Keratinocyte (primary cell): ENCODE data around the gene ZHX3. TPM values are rescaled to one million over a fixed set of nuclear protein-coding genes. Genes with fewer than 3 reads are reported as not detected.

Source experiments
- DNase-seq: peaks from one replicate; pipeline ENCODE4 v3.0.0-alpha.2; 2011; ENCODE audit warnings: low read depth, missing footprints, low spot score
- FAIRE-seq: peaks from 2 replicates; lab custom pipeline; 2011; peaks lifted over from hg19 to GRCh38; lab: Jason Lieb, UNC
- H2AFZ ChIP-seq: 2 replicates; pipeline ENCODE4 v1.6.0; 2012; ENCODE audit warnings: low read length, control low read depth, inconsistent platforms; ENCODE audit not compliant: control insufficient read depth
- H3K27ac ChIP-seq: 2 replicates; pipeline ENCODE4 v1.5.1; 2011; ENCODE audit warnings: low read length; ENCODE audit not compliant: control insufficient read depth, insufficient read depth
- H3K27me3 ChIP-seq: 3 replicates; pipeline ENCODE4 v1.6.0; 2011; ENCODE audit warnings: low read length; ENCODE audit not compliant: control insufficient read depth, insufficient read depth; ENCODE audit errors: extremely low read depth
- H3K36me3 ChIP-seq, 2 experiments: 2 replicates in 1 of 2; 3 replicates in 1 of 2; pipeline ENCODE4 v1.5.1; 2011; ENCODE audit warnings: low read length in 2 of 2, mild to moderate bottlenecking in 1 of 2; ENCODE audit not compliant: control insufficient read depth in 2 of 2, insufficient read depth in 2 of 2; ENCODE audit errors: extremely low read depth in 1 of 2
- H3K4me1 ChIP-seq: 3 replicates; pipeline ENCODE4 v1.5.1; 2011; ENCODE audit warnings: low read length; ENCODE audit not compliant: control insufficient read depth, insufficient read depth; ENCODE audit errors: extremely low read depth
- H3K4me2 ChIP-seq: 3 replicates; pipeline ENCODE4 v1.6.0; 2011; ENCODE audit warnings: low read depth, low read length; ENCODE audit not compliant: control insufficient read depth, insufficient read depth; ENCODE audit errors: extremely low read depth
- H3K4me3 ChIP-seq, 3 experiments: fragments of 200-600 bp in 1 of 3; sonication (generic) in 1 of 3; 2 replicates in 2 of 3; 3 replicates in 1 of 3; pipeline ENCODE4 v1.5.1; 2011 to 2016; ENCODE audit warnings: low read length in 3 of 3, mild to moderate bottlenecking in 3 of 3, control low read depth in 2 of 3, inconsistent platforms in 1 of 3, low read depth in 1 of 3, mixed read lengths in 1 of 3, mixed run types in 1 of 3, moderate library complexity in 1 of 3; ENCODE audit not compliant: control insufficient read depth in 2 of 3, insufficient read depth in 2 of 3; ENCODE audit errors: extremely low read depth in 1 of 3
- H3K79me2 ChIP-seq: 2 replicates; pipeline ENCODE4 v1.6.0; 2012; ENCODE audit warnings: low read length; ENCODE audit not compliant: control insufficient read depth, insufficient read depth
- H3K9ac ChIP-seq: 3 replicates; pipeline ENCODE4 v1.6.0; 2011; ENCODE audit warnings: low read length; ENCODE audit not compliant: control insufficient read depth, insufficient read depth; ENCODE audit errors: extremely low read depth
- H3K9me1 ChIP-seq: 3 replicates; pipeline ENCODE4 v1.6.0; 2011; ENCODE audit warnings: low read length; ENCODE audit not compliant: control insufficient read depth, insufficient read depth; ENCODE audit errors: extremely low read depth
- H3K9me3 ChIP-seq: 2 replicates; pipeline ENCODE4 v1.5.1; 2012; ENCODE audit warnings: low read depth, low read length; ENCODE audit not compliant: control insufficient read depth
- H4K20me1 ChIP-seq: 3 replicates; pipeline ENCODE4 v1.6.0; 2011; ENCODE audit warnings: low read length; ENCODE audit not compliant: control insufficient read depth, insufficient read depth; ENCODE audit errors: extremely low read depth
- CTCF ChIP-seq, 3 experiments: IDR thresholded peaks in 1 of 3; conservative IDR thresholded peaks in 1 of 3; optimal IDR thresholded peaks in 1 of 3; 2 replicates in 2 of 3; 3 replicates in 1 of 3; pipeline versions ENCODE3 to v1.5.1; 2011; ENCODE audit warnings: low read length in 3 of 3, mild to moderate bottlenecking in 3 of 3, moderate library complexity in 2 of 3, control low read depth in 1 of 3, inconsistent platforms in 1 of 3; ENCODE audit not compliant: insufficient read depth in 2 of 3; ENCODE audit errors: extremely low read depth in 1 of 3
- EZH2 ChIP-seq: IDR thresholded peaks from one replicate; pipeline ENCODE4 v1.6.1; 2012; ENCODE audit warnings: inconsistent platforms, mild to moderate bottlenecking, low read length, moderate library complexity
- dilution Hi-C: fragments of 300-500 bp; cut with MboI; formaldehyde crosslinking; loops from one replicate; pipeline ENCODE4 v1.7.0; 2020; ENCODE audit warnings: low sequenced_read_pairs; ENCODE audit not compliant: extremely low pct_ligation_motif_present
- polyA minus RNA-seq, 3 experiments: library from RNA; depleted of rRNA, polyadenylated mRNA; stranded (reverse); fragments of >200 nt; gene quantifications; 1 replicate in 1 of 3; 2 replicates in 1 of 3; 3 replicates in 1 of 3; pipeline ENCODE4 v1.2.3, GENCODE V29; 2011
- polyA plus RNA-seq, 5 experiments: library from polyadenylated mRNA; depleted of rRNA in 3 of 5; stranded (reverse) in 3 of 5; stranded (forward) in 1 of 5; unstranded in 1 of 5; fragments of >200 nt; gene quantifications; 1 replicate in 1 of 5; 2 replicates in 3 of 5; 3 replicates in 1 of 5; pipeline versions ENCODE4 v1.2.1 to v1.2.3, GENCODE V29; 2011 to 2012; ENCODE audit warnings: missing spikeins in 2 of 5, low read depth in 1 of 5, low replicate concordance in 1 of 5

The ZHX3 gene
- polyA plus RNA-seq (12.6 to 19.6 TPM (median 16.5 TPM) in 3 replicates), polyA minus RNA-seq (33.7 to 81.9 TPM (median 44.3 TPM) in 3 replicates)
- polyA plus RNA-seq (2011; ENCODE audit: low read depth) = 7.5 TPM
- 17.2 and 21.0 TPM in 2 replicates for polyA plus RNA-seq (2011; cell fraction: cytosol; rRNA removed)
- polyA plus RNA-seq (2011; cell fraction: nucleus; rRNA removed) = 30.8 and 35.5 TPM in 2 replicates
- polyA plus RNA-seq (2012; ENCODE audit: low replicate concordance) = 6.7 and 16.3 TPM in 2 replicates
- 21.5 TPM for polyA minus RNA-seq (2011; cell fraction: cytosol; rRNA and poly(A)+ RNA removed)
- polyA minus RNA-seq (2011; cell fraction: nucleus; rRNA and poly(A)+ RNA removed) = 14.6 and 35.0 TPM in 2 replicates

- TF ChIP-seq EZH2 = no peak
- no peak for TF ChIP-seq CTCF (optimal IDR thresholded peaks at IDR 0.05 in 1 of 3, IDR thresholded peaks at IDR 0.05 in 1 of 3, conservative IDR thresholded peaks at IDR 0.05 in 1 of 3; ENCODE audit: extremely low read depth in 1 of 3, insufficient read depth in 2 of 3, low read length in 3 of 3)
- no peaks in the 10 kb centered on the region for H3K36me3 ChIP-seq
- no peaks in the 10 kb centered on the region for H3K9me1 ChIP-seq
- peaks cover 32% of the 10 kb centered on the region for H3K79me2 ChIP-seq
- H3K4me2 ChIP-seq = peak within 1 kb of the TSS; percentile 87
- dilution Hi-C loops = no loop called here
- H4K20me1 ChIP-seq = no peaks in the 10 kb centered on the region
- H3K9me3 ChIP-seq = no peaks in the 10 kb centered on the region
- no peak for FAIRE-seq
- DNase-seq = no peak
- peak within 1 kb of the TSS; percentile 64 to 82 (median 81) for H3K4me3 ChIP-seq
- H3K27ac ChIP-seq = peak within 1 kb of the TSS; percentile 78
- peaks cover 15% of the 10 kb centered on the region for H3K4me1 ChIP-seq
- H3K27me3 ChIP-seq = no peaks in the 10 kb centered on the region
- H3K9ac ChIP-seq = peak within 1 kb of the TSS; percentile 88
- H2AFZ ChIP-seq = peak within 1 kb of the TSS; percentile 82
Measured at GRCh38 chr20:41317546-41318270, at the start of gene ZHX3. ZHX3 (minus strand) TSS chr20:41317731; CDS start chr20:41204916, 112,815 bp downstream.

GRCh38 chr20:41367393-41367695 is 49.8 kb upstream of the ZHX3 start:
- Histone ChIP-seq H3K36me3 (no peaks in the 10 kb centered on the region), H3K79me2 (no peaks in the 10 kb centered on the region), H2AFZ (no peak overlapping the region), H3K27me3 (peaks cover 43% of the 10 kb centered on the region), H3K4me3 (no peak overlapping the region), H3K4me1 (no peaks in the 10 kb centered on the region), H3K4me2 (no peak overlapping the region), H3K9me3 (no peaks in the 10 kb centered on the region), H3K27ac (no peak overlapping the region), H4K20me1 (no peaks in the 10 kb centered on the region), H3K9ac (no peak overlapping the region), H3K9me1 (no peaks in the 10 kb centered on the region)
- TF ChIP-seq EZH2 (peak; percentile 15), CTCF (optimal IDR thresholded peaks at IDR 0.05 in 1 of 3, IDR thresholded peaks at IDR 0.05 in 1 of 3, conservative IDR thresholded peaks at IDR 0.05 in 1 of 3; ENCODE audit: extremely low read depth in 1 of 3, insufficient read depth in 2 of 3, low read length in 3 of 3) (no peak)
- dilution Hi-C loops = no loop called here
- no peak for DNase-seq
- no peak for FAIRE-seq
